GM18511 (cell line): ENCODE data around the gene MX2.

ENCODE experiments used
- ATAC-seq: cut with Tn5 transposase; IDR thresholded peaks from one replicate; pipeline ENCODE4 v1.9.1; 2021; ENCODE audit warnings: mild to moderate bottlenecking, moderate library complexity; ENCODE audit not compliant: unreplicated experiment

MX2 gene

GRCh38 chr21:41363370-41364270, 1.8 kb downstream of the MX2 start:
- no peak for ATAC-seq

- ATAC-seq = no peak
These were observed 2.5 kb downstream of the MX2 start for GRCh38 chr21:41364308-41364707.

DNA sequence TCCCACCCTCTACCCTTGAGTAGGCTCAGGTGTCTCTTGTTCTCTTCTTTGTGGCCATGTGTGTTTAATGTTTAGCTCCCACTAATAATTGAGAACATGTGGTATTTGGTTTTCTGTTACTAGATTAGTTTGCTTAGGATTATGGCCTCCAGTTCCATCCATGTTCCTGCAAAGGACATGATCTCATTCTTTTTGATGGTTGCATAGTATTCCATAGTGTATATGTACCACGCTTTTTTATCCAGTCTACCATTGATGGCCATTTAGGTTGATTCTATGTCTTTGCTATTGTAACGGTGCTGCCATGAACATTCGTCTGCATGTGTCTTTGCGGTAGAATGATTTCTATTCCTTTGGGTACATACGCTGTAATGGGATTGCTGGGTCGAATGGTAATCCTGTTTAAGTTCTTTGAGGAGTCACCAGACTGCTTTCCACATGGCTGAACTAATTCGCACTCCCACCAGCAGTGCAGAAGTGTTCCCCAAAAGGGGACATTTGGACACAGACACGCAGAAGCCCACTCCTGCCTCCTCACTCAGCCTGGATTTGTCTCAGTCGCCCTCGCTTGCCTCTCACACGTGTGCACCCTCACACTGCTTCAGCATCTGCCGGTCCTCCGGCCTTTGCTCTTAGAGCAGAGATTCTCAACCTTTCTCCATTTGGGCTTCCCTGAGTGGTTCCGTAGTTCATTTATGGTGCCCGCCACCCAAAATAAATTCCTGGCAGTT, 3.7 kb downstream of the MX2 start:
- ATAC-seq = no peak

- no peak for ATAC-seq
These were observed 4.8 kb downstream of the MX2 start for GRCh38 chr21:41366522-41367151.

- peak; percentile 4 for ATAC-seq
These were observed 5.6 kb downstream of the MX2 start for GRCh38 chr21:41367301-41367944.

DNA sequence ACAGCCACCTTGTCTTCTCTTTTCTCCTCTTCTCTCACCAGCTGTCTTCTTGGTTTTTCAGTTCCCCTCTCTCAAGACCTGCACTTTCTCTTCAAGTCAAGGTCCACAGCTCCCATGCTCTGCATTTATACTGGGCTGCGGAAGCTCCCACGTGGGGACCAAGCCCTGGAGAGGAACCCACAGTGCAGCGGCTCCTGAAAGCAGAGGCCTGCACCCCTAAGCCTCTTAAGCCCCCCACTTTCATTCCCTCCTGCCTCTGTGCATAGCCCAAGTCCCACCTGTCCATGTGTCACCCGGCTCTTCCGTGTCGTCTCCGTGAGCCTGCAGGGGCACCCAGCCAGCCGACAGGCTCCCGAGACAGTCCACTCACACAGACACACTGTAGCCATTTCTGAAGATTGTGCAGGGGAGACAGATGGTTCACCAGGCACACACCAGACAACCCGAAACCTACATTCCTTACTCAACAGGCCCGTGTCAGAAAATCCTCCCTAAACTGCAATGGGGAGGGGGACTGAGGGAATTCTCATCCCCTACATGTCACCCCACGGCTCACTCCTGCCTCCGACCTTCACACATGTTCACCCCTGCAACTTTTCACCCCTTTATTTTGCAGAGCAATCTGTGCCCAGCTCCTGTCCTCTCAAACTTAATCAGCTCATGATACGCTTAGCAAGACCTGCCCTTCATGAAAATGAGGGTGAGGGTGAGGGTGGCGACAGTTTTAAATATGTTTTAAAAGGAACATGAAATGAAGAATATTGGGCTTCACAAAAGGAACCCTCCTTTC, 6.3 kb downstream of the MX2 start:
- ATAC-seq = peak; percentile 67

DNA sequence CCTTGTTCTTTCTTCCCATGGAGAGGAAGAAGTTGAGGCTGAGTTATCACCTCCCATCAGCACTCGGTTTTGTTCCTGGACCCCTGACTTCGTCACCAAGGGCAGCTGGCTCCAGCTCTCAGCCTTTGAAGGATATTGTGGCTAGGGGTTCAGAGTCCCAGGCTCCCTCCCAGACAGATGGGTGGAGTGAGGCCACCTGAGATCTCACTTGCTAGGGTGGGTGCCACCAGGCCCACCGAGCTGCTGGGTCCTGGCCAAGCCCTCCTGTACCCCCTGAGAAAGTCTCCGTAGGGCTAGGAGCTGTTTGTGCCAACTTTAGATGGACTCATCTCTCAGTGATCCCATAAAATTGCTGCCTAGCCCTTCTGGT, 6.9 kb downstream of the MX2 start:
- ATAC-seq = no peak

GRCh38 chr21:41369105-41369919, 7.5 kb downstream of the MX2 start:
- peak; percentile 39 for ATAC-seq

DNA sequence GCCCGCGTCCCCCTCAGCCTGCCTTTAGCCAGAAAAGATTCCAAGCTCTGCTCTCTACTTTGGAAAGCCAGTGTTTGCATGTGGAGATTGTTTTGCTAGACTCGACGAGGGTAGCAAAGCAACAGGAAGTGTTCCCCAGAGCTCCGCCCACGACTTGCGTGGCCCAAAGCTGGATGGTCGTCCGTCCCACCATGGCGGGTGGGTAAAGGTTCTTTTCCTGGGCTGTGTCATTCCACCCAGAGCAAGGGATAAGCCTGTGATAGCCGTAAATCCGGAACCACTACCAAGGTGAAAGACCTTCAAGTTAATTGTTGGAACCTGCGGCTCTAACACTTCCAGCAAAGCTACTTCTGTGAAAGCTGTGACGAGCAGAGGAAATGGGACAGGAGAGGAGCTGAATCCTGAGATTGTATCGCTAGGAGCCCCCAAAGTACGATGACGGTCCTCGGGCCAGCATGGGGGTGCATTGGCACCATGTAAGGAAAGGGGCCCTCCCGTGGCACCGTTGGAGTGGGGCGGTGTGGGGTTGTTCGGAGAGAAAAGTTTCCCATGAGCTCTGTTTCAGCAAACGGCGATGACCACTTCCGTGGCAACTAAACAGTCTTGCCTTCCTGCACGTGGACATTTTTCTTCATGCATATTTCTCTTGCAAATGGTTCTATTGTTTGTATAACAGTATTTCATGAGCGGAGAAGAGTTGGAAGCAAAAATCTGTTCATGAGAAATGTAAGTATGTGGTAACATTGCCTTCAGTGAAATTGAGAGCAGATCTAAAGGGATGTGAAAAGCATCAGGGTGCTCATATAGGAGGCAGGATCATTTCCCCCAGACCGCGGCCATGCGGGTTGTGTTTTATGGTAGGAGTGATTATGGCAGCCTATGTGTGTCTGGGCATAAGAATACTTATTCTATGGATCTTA, 8.4 kb downstream of the MX2 start:
- peak; percentile 10 for ATAC-seq

- ATAC-seq = no peak
These were observed 9.2 kb downstream of the MX2 start for GRCh38 chr21:41370840-41371684.

DNA sequence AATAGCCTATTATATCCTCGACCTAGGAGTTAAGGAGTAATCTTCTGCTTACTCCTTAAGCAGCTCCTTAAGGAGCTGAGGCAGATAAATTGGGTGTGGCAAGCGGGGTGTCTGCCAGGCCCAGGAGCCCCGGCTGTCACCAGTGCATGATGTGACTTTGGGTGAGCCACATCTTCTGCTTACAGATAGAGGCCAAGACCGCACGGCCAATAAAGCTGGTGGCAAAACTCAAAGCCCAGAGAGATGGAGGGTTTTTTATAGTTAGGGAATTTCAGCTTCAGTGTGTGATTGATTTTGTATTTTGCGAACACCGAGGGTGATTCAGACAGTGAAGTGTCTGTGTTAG, 9.8 kb downstream of the MX2 start:
- no peak for ATAC-seq

DNA sequence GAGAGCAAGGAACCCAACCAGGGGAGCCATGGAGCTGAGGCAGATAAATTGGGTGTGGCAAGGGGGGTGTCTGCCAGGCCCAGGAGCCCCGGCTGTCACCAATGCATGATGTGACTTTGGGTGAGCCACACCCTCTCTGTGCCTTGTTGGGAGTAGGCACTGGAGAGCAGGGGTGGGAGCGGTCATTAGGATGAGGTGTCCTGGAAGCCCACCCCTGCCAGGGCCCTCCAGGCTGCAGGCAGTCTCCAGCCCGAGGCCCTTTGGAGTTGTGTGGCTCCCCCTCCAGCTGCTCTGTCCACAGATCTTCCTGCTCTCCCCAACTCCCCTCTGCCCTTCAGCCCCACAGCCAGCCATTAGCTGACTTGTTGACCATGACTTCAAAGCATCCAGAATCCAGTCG, 11.4 kb downstream of the MX2 start:
- no peak for ATAC-seq

GRCh38 chr21:41373763-41374162, 11.9 kb downstream of the MX2 start:
- ATAC-seq = no peak

GRCh38 chr21:41374177-41374712, 12.4 kb downstream of the MX2 start:
- ATAC-seq = no peak

- no peak for ATAC-seq
These were observed 13.2 kb downstream of the MX2 start for GRCh38 chr21:41374867-41375533.

DNA sequence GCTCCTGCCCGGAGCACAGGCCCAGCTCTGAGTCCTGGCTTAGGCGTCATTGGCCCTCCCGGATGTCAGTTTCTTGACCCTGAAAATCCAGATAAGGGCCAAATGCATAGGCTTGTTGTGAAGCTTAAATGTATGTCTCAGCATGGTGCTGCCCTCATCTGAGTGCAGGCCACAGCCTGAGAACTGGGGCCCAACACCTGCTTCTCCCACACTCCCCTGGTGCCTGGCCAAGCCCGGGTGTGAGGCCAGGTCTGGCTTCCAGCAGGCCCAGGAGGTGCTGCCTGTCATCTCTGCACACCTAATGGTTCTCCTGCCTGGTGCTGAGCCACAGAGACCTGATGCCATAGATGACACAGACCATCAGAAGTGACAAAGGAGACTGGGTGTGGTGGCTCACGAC, 14.0 kb downstream of the MX2 start:
- ATAC-seq = no peak

DNA sequence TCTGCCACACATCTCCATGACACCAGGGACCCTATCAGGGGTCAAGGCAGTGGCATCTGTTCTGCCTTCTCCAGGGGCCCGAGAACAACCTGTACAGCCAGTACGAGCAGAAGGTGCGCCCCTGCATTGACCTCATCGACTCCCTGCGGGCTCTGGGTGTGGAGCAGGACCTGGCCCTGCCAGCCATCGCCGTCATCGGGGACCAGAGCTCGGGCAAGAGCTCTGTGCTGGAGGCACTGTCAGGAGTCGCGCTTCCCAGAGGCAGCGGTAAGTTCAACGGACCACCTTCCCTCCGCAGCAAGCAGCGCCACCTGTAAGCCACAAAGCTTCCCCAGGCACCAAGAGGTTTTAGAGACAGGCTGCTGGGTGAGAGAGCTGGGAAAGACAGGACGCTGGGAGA, 15.9 kb downstream of the MX2 start:
- no peak for ATAC-seq
